Peyer's patch (tissue), 4 donors: Measurements from ENCODE around the gene NEMP2. TPM values are rescaled to one million over a fixed set of nuclear protein-coding genes. Genes with fewer than 3 reads are reported as not detected.

ENCODE experiments used
- DNase-seq, 3 donors: peaks; one replicate each; pipeline ENCODE4 v3.0.0-alpha.2; 2017 to 2019
- H3K27ac ChIP-seq, 4 donors: fragments of 200-600 bp; sonication (generic); one replicate each; pipeline ENCODE4 v1.5.1; 2016 to 2019
- H3K27me3 ChIP-seq, 2 donors: fragments of 200-600 bp; sonication (generic); one replicate each; pipeline ENCODE4 v1.5.1; 2019
- H3K36me3 ChIP-seq, 3 donors: fragments of 200-600 bp; sonication (generic); one replicate each; pipeline ENCODE4 v1.5.1; 2016 to 2019
- H3K4me1 ChIP-seq, 4 donors: fragments of 200-600 bp; sonication (generic); one replicate each; pipeline ENCODE4 v1.5.1; 2016 to 2019
- H3K4me3 ChIP-seq, 4 donors: fragments of 200-600 bp; sonication (generic); 1 replicate in 3 of 4; 2 replicates in 1 of 4; pipeline ENCODE4 v1.5.1; 2016 to 2019; ENCODE audit warnings: mild to moderate bottlenecking in 1 of 4
- H3K9me3 ChIP-seq, 4 donors: fragments of 200-600 bp; sonication (generic); one replicate each; pipeline ENCODE4 v1.5.1; 2016 to 2019; ENCODE audit warnings: mild to moderate bottlenecking in 1 of 4
- CTCF ChIP-seq, 6 experiments: fragments of 450-650 bp in 4 of 6; fragments of 200-600 bp in 2 of 6; sonication (generic) in 1 of 6; IDR thresholded peaks; one replicate each; pipeline ENCODE4 v1.5.1; 2017 to 2019; ENCODE audit warnings: antibody characterized with exemption in 6 of 6, mild to moderate bottlenecking in 3 of 6, moderate library complexity in 1 of 6
- POLR2A ChIP-seq, 2 donors: fragments of 450-650 bp; IDR thresholded peaks; one replicate each; pipeline ENCODE4 v1.5.1; 2017; ENCODE audit warnings: antibody characterized with exemption in 2 of 2, mild to moderate bottlenecking in 2 of 2, moderate library complexity in 2 of 2
- total RNA-seq, 4 donors: library from RNA; depleted of rRNA; stranded (reverse); fragments of >200 nt; gene quantifications; one replicate each; pipeline ENCODE4 v1.1.0, GENCODE V29; 2016

The NEMP2 gene
- total RNA-seq, 4 donors from 2014 or later = 0.85 to 11.6 (median 1.8) TPM

- no peak overlapping the region for H3K27ac ChIP-seq
- no peaks in the 10 kb centered on the region for H3K9me3 ChIP-seq
- H3K4me3 ChIP-seq = no peak overlapping the region
- H3K36me3 ChIP-seq = peaks cover 0 to 24% (median 0%) of the 10 kb centered on the region in 3 donors
- H3K27me3 ChIP-seq = no peaks in the 10 kb centered on the region
- no peaks in the 10 kb centered on the region for H3K4me1 ChIP-seq
- TF ChIP-seq POLR2A (IDR thresholded peaks at IDR 0.05) (no peak), CTCF (IDR thresholded peaks at IDR 0.05) (no peak)
- DNase-seq = no peak
Observed at GRCh38 chr2:190506666-190507065, 27.9 kb downstream of the NEMP2 start.

- H3K36me3 ChIP-seq = peaks cover 0 to 24% (median 0%) of the 10 kb centered on the region in 3 donors
- no peaks in the 10 kb centered on the region for H3K9me3 ChIP-seq
- no peak overlapping the region for H3K27ac ChIP-seq
- no peak for TF ChIP-seq CTCF (IDR thresholded peaks at IDR 0.05)
- TF ChIP-seq POLR2A (IDR thresholded peaks at IDR 0.05) = no peak
- no peaks in the 10 kb centered on the region for H3K4me1 ChIP-seq
- H3K4me3 ChIP-seq = no peak overlapping the region
- H3K27me3 ChIP-seq = no peaks in the 10 kb centered on the region
- DNase-seq = no peak
Observed at GRCh38 chr2:190505696-190506095, 28.8 kb downstream of the NEMP2 start.

- H3K27me3 ChIP-seq = no peaks in the 10 kb centered on the region
- no peaks in the 10 kb centered on the region for H3K4me1 ChIP-seq
- H3K4me3 ChIP-seq = no peak overlapping the region
- no peak overlapping the region for H3K27ac ChIP-seq
- H3K36me3 ChIP-seq = peaks cover 0 to 29% (median 0%) of the 10 kb centered on the region in 3 donors
- H3K9me3 ChIP-seq = no peaks in the 10 kb centered on the region
- TF ChIP-seq CTCF (IDR thresholded peaks at IDR 0.05) (no peak), POLR2A (IDR thresholded peaks at IDR 0.05) (no peak)
- no peak for DNase-seq
Observed at GRCh38 chr2:190504912-190505311, 29.6 kb downstream of the NEMP2 start.

GRCh38 chr2:190503088-190503487, 31.4 kb downstream of the NEMP2 start:
- no peak for TF ChIP-seq CTCF (IDR thresholded peaks at IDR 0.05)
- TF ChIP-seq POLR2A (IDR thresholded peaks at IDR 0.05) = no peak
- Histone ChIP-seq H3K36me3 (peaks cover 0 to 37% (median 0%) of the 10 kb centered on the region in 3 donors), H3K27ac (peak overlapping the region in 1 of 4 donors; percentile 1), H3K4me3 (no peak overlapping the region), H3K27me3 (no peaks in the 10 kb centered on the region), H3K4me1 (no peaks in the 10 kb centered on the region), H3K9me3 (no peaks in the 10 kb centered on the region)
- DNase-seq = no peak

- no peak overlapping the region for H3K4me3 ChIP-seq
- TF ChIP-seq POLR2A (IDR thresholded peaks at IDR 0.05) = no peak
- no peak for TF ChIP-seq CTCF (IDR thresholded peaks at IDR 0.05)
- no peak overlapping the region for H3K27ac ChIP-seq
- DNase-seq = no peak
- H3K9me3 ChIP-seq = no peaks in the 10 kb centered on the region
- H3K4me1 ChIP-seq = no peaks in the 10 kb centered on the region
- no peaks in the 10 kb centered on the region for H3K27me3 ChIP-seq
- peaks cover 0 to 48% (median 0%) of the 10 kb centered on the region in 3 donors for H3K36me3 ChIP-seq
Observed at GRCh38 chr2:190501702-190502407, 32.7 kb downstream of the NEMP2 start.
